Transverse colon (tissue), 3 donors: ENCODE measurements around the gene ZMYND19.

ENCODE experiments used
- CTCF ChIP-seq, 5 experiments: fragments of 200-600 bp in 3 of 5; fragments of 450-650 bp in 2 of 5; sonication (generic) in 3 of 5; IDR thresholded peaks; 1 replicate in 2 of 5; 2 replicates in 3 of 5; pipeline ENCODE4 v1.5.1; 2016 to 2017; ENCODE audit warnings: antibody characterized with exemption in 5 of 5, inconsistent platforms in 3 of 5, mild to moderate bottlenecking in 2 of 5, moderate library complexity in 1 of 5
- EP300 ChIP-seq: sonication (generic); formaldehyde crosslinking; IDR thresholded peaks from one replicate; pipeline ENCODE4 v1.6.1; 2017; ENCODE audit warnings: antibody characterized with exemption, low read depth
- POLR2A ChIP-seq: fragments of 450-650 bp; IDR thresholded peaks from one replicate; pipeline ENCODE4 v1.6.1; 2016; ENCODE audit warnings: antibody characterized with exemption, mild to moderate bottlenecking, moderate library complexity

DNA sequence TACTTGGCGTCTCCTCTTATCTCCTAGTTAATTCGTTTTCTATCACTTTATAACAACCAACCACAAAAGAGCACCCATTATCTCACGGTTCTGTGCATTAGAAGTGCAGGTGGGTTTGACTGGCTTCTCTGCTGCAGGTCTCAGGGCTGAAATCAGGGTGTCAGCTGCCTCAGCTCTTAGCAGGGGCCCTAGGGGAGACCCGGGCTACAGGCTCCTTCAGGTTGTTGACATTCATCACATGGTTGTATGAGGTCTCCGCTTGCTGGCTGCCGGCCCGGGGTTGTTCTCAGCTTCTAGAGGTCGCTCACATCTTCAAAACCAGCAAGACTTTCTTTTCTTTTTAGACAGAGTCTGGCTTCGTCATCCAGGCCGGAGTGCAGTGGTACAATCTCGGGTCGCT is 2.9 kb upstream of the ZMYND19 start:
- no peak for TF ChIP-seq POLR2A
- no peak for TF ChIP-seq CTCF (IDR thresholded peaks at IDR 0.05)
- TF ChIP-seq EP300: no peak
